CD14-positive monocyte (primary cell): ENCODE results near the gene FCHO1. TPM values are rescaled to one million over a fixed set of nuclear protein-coding genes. Genes with fewer than 3 reads are reported as not detected.

Experiments used
- DNase-seq, 3 donors: peaks; one replicate each; pipeline ENCODE4 v3.0.0-alpha.2; 2011 to 2022
- H2AFZ ChIP-seq: 2 replicates; pipeline ENCODE4 v1.6.0; 2012; ENCODE audit warnings: mild to moderate bottlenecking, low read depth, low read length, inconsistent platforms; ENCODE audit not compliant: insufficient read depth, poor library complexity, severe bottlenecking
- H3K27ac ChIP-seq, 2 donors: 1 replicate in 1 of 2; 2 replicates in 1 of 2; pipeline ENCODE4 v1.5.1; 2012 to 2013; ENCODE audit warnings: low read length in 2 of 2, control low read depth in 1 of 2, inconsistent platforms in 1 of 2, low read depth in 1 of 2, mild to moderate bottlenecking in 1 of 2
- H3K27me3 ChIP-seq, 2 donors: one replicate each; pipeline versions ENCODE4 v1.6.0 to v1.6.1; 2011 to 2013; ENCODE audit warnings: low read length in 2 of 2; ENCODE audit not compliant: control insufficient read depth in 2 of 2, insufficient read depth in 2 of 2
- H3K36me3 ChIP-seq, 2 donors: replicated peaks in 1 of 2; 1 replicate in 1 of 2; 2 replicates in 1 of 2; pipeline versions ENCODE4 v1.5.1 to v1.6.1; 2012 to 2013; ENCODE audit warnings: low read length in 2 of 2, control low read depth in 1 of 2, inconsistent platforms in 1 of 2, mild to moderate bottlenecking in 1 of 2; ENCODE audit not compliant: insufficient read depth in 2 of 2, control insufficient read depth in 1 of 2
- H3K4me1 ChIP-seq, 2 donors: 1 replicate in 1 of 2; 2 replicates in 1 of 2; pipeline versions ENCODE4 v1.5.1 to v1.6.1; 2012 to 2013; ENCODE audit warnings: low read length in 2 of 2, control low read depth in 1 of 2, inconsistent platforms in 1 of 2, mild to moderate bottlenecking in 1 of 2, moderate library complexity in 1 of 2; ENCODE audit not compliant: insufficient read depth in 2 of 2, control insufficient read depth in 1 of 2
- H3K4me2 ChIP-seq: replicated peaks from 2 replicates; pipeline ENCODE3; 2012; ENCODE audit warnings: low read length, moderate library complexity, mild to moderate bottlenecking; ENCODE audit not compliant: poor library complexity, severe bottlenecking; ENCODE audit errors: extremely low read depth
- H3K4me3 ChIP-seq, 3 experiments: fragments of 200-600 bp in 1 of 3; sonication (generic) in 1 of 3; replicated peaks in 1 of 3; 1 replicate in 2 of 3; 2 replicates in 1 of 3; pipeline ENCODE4 v1.5.1; 2011 to 2013; ENCODE audit warnings: low read length in 3 of 3, mild to moderate bottlenecking in 3 of 3, control low read depth in 2 of 3, low read depth in 2 of 3, inconsistent platforms in 1 of 3, moderate library complexity in 1 of 3
- H3K79me2 ChIP-seq: 2 replicates; pipeline ENCODE4 v1.6.0; 2012; ENCODE audit warnings: mild to moderate bottlenecking, control low read depth, inconsistent platforms, low read length, moderate library complexity; ENCODE audit not compliant: insufficient read depth
- H3K9ac ChIP-seq: 2 replicates; pipeline ENCODE4 v1.6.0; 2017; ENCODE audit warnings: low read length, mild to moderate bottlenecking; ENCODE audit not compliant: insufficient read depth, poor library complexity, severe bottlenecking
- H3K9me3 ChIP-seq, 2 donors: replicated peaks in 1 of 2; 1 replicate in 1 of 2; 2 replicates in 1 of 2; pipeline versions ENCODE4 v1.5.1 to v1.6.1; 2012 to 2013; ENCODE audit warnings: low read length in 2 of 2, control low read depth in 1 of 2; ENCODE audit not compliant: control insufficient read depth in 1 of 2, insufficient read depth in 1 of 2
- H4K20me1 ChIP-seq: 2 replicates; pipeline ENCODE4 v1.6.0; 2012; ENCODE audit warnings: mild to moderate bottlenecking, low read length, control low read depth, moderate library complexity; ENCODE audit not compliant: insufficient read depth
- H3K27ac Mint-ChIP-seq, 7 donors: one replicate each; pipeline ENCODE4 v1.8.0; 2020; ENCODE audit warnings: mild to moderate bottlenecking in 7 of 7, mixed read lengths in 7 of 7, moderate library complexity in 6 of 7, inconsistent platforms in 2 of 7
- H3K27me3 Mint-ChIP-seq, 3 donors: one replicate each; pipeline ENCODE4 v1.8.0; 2021 to 2022; ENCODE audit warnings: low read depth in 3 of 3, mild to moderate bottlenecking in 3 of 3, mixed read lengths in 3 of 3, moderate library complexity in 3 of 3, inconsistent platforms in 1 of 3
- H3K36me3 Mint-ChIP-seq, 2 donors: one replicate each; pipeline ENCODE4 v1.8.0; 2020; ENCODE audit warnings: mixed read lengths in 2 of 2, inconsistent platforms in 1 of 2, mild to moderate bottlenecking in 1 of 2
- H3K4me1 Mint-ChIP-seq: one replicate; pipeline ENCODE4 v1.8.0; 2020; ENCODE audit warnings: mild to moderate bottlenecking, mixed read lengths
- H3K4me3 Mint-ChIP-seq, 2 donors: one replicate each; pipeline ENCODE4 v1.8.0; 2020; ENCODE audit warnings: mild to moderate bottlenecking in 2 of 2, mixed read lengths in 2 of 2, moderate library complexity in 1 of 2
- H3K9me3 Mint-ChIP-seq, 7 donors: one replicate each; pipeline ENCODE4 v1.8.0; 2020 to 2022; ENCODE audit warnings: mixed read lengths in 7 of 7, mild to moderate bottlenecking in 6 of 7, moderate library complexity in 6 of 7, inconsistent platforms in 2 of 7
- WGBS: methylation state at CpG from one replicate; pipeline ENCODE4 v1.1.5; 2013; ENCODE audit warnings: missing lambda C conversion rate; ENCODE audit not compliant: insufficient coverage; 5-methylcytosine and 5-hydroxymethylcytosine counted together
- intact Hi-C, 2 donors: fragments of 100-400 bp; cut with micrococcal nuclease; formaldehyde crosslinking; loops; one replicate each; pipeline versions ENCODE4 v1.15.0 to v1.15.1; 2023
- polyA plus RNA-seq, 3 donors: library from polyadenylated mRNA; depleted of rRNA in 1 of 3; unstranded in 2 of 3; stranded (reverse) in 1 of 3; fragments of 300-500 nt in 2 of 3; fragments of >200 nt in 1 of 3; fragmentation: Illumina TruSeq in 2 of 3; gene quantifications; 1 replicate in 2 of 3; 2 replicates in 1 of 3; pipeline ENCODE4 v1.2.3, GENCODE V29; 2012 to 2021
- TF ChIP-seq, protein P1 (sequence below): fragments of 200-600 bp; IDR thresholded peaks from one replicate; pipeline ENCODE4 v1.8.0; 2022; ENCODE audit warnings: antibody characterized with exemption, mild to moderate bottlenecking

The FCHO1 gene
- polyA plus RNA-seq, 3 donors = 11.4 to 32.0 (median 13.4) TPM

DNA sequence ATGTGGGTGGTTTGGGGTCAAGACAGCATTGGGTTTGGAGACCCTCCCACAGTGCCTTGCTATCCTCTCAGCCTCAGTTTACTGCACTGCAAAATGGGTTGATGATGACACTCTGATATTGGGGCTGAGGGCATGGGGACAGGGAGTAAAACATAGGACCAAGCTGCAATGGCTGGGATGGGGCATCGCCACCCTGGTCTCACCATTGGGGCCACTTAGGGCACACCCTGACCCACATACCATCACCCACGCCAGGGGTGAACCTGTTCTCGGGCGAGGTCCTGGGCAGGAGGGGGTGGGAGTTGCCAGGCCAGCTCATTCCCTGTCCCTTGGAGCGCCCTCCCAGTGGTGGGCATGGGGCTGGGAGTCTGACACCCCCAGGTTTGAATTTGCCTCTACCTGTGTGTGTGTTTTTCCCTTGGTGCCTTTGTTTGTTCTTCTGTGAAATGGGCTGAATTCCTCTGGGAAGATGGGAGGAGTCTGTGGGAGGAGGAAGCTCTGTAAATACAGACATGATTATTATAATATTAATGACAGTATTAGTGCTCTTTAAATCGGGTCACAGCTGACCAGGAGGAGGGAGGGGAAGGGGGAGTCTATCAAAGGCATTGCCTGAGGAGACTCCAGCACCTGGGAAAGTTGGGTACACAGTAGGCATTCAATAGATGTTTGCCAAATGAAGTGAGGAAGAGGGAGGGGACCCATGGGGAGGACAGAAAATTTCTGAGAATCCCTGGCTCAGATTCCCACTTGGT is 2.2 kb upstream of the FCHO1 start:
- peaks cover 52% of the 10 kb centered on the region for H3K79me2 ChIP-seq
- no peaks in the 10 kb centered on the region for H3K27me3 ChIP-seq
- Mint-ChIP-seq H3K27ac (peak overlapping the region in 6 of 7 donors; percentile 68 to 99 (median 88)), H3K4me3 (peak overlapping the region in 1 of 2 donors; percentile 69), H3K4me1 (peaks cover 60% of the 10 kb centered on the region), H3K36me3 (peaks cover 1 to 9% of the 10 kb centered on the region in 2 donors), H3K9me3 (no peaks in the 10 kb centered on the region), H3K27me3 (peaks cover 0 to 3% (median 0%) of the 10 kb centered on the region in 3 donors)
- TF ChIP-seq, protein P1, sequence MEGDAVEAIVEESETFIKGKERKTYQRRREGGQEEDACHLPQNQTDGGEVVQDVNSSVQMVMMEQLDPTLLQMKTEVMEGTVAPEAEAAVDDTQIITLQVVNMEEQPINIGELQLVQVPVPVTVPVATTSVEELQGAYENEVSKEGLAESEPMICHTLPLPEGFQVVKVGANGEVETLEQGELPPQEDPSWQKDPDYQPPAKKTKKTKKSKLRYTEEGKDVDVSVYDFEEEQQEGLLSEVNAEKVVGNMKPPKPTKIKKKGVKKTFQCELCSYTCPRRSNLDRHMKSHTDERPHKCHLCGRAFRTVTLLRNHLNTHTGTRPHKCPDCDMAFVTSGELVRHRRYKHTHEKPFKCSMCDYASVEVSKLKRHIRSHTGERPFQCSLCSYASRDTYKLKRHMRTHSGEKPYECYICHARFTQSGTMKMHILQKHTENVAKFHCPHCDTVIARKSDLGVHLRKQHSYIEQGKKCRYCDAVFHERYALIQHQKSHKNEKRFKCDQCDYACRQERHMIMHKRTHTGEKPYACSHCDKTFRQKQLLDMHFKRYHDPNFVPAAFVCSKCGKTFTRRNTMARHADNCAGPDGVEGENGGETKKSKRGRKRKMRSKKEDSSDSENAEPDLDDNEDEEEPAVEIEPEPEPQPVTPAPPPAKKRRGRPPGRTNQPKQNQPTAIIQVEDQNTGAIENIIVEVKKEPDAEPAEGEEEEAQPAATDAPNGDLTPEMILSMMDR = no peak
- peak overlapping the region in 1 of 3 experiments; percentile 85 for H3K4me3 ChIP-seq
- WGBS = 60% methylated on average over 1 of the region's 6 CpGs
- DNase-seq = no peak
- peaks cover 63 to 79% of the 10 kb centered on the region in 2 donors for H3K4me1 ChIP-seq
- H3K9me3 ChIP-seq = no peaks in the 10 kb centered on the region
- peak overlapping the region in 1 of 2 donors; percentile 95 for H3K27ac ChIP-seq
- no peak overlapping the region for H2AFZ ChIP-seq
- H4K20me1 ChIP-seq = no peaks in the 10 kb centered on the region
- H3K36me3 ChIP-seq = no peaks in the 10 kb centered on the region
- no peak overlapping the region for H3K9ac ChIP-seq
- intact Hi-C loops = no loop called here
- H3K4me2 ChIP-seq = peak overlapping the region; percentile 86

- intact Hi-C loops = loop anchor here in 1 of 2 donors (2.0 kb wide), 1 partner anchor 15 kb away; no protein-coding TSS in a partner anchor
- no peak overlapping the region for H2AFZ ChIP-seq
- no peaks in the 10 kb centered on the region for H3K9me3 ChIP-seq
- peaks cover 60% of the 10 kb centered on the region for H3K79me2 ChIP-seq
- peak overlapping the region; percentile 24 for H3K4me2 ChIP-seq
- TF ChIP-seq, protein P1 = no peak
- H3K9ac ChIP-seq = peak overlapping the region; percentile 4
- no peaks in the 10 kb centered on the region for H3K27me3 ChIP-seq
- Mint-ChIP-seq H3K27me3 (peaks cover 1 to 3% (median 2%) of the 10 kb centered on the region in 3 donors), H3K27ac (peak overlapping the region; percentile 79 to 99 (median 96)), H3K4me1 (peaks cover 61% of the 10 kb centered on the region), H3K4me3 (peak overlapping the region in 1 of 2 donors; percentile 27), H3K36me3 (peaks cover 8 to 13% of the 10 kb centered on the region in 2 donors), H3K9me3 (no peaks in the 10 kb centered on the region)
- peaks cover 68 to 79% of the 10 kb centered on the region in 2 donors for H3K4me1 ChIP-seq
- DNase-seq = peak in 2 of 3 donors; percentile 49 to 55
- H4K20me1 ChIP-seq = no peaks in the 10 kb centered on the region
- 62% methylated on average over 8 of the region's 8 CpGs for WGBS
- H3K4me3 ChIP-seq = peak overlapping the region in 1 of 3 experiments; percentile 79
- H3K27ac ChIP-seq = peak overlapping the region; percentile 43 to 95
- peaks cover 0 to 5% of the 10 kb centered on the region in 2 donors for H3K36me3 ChIP-seq
Measured at GRCh38 chr19:17749912-17750317, 1.4 kb upstream of the FCHO1 start.
